B cell (primary cell): ENCODE measurements around the gene AGBL2. TPM values are rescaled to one million over a fixed set of nuclear protein-coding genes. Genes with fewer than 3 reads are reported as not detected.
"Not testable (repeated sequence)": the region's sequence is repeated elsewhere in the genome, so short reads cannot be mapped to it uniquely, and the experiment has no call there.

Experiments used
- ATAC-seq: fragments of 200-7000 bp; cut with Tn5 transposase; one replicate; pipeline ENCODE4 v1.10.0; 2021; ENCODE audit warnings: low read depth, mild to moderate bottlenecking, moderate number of reproducible peaks, moderate library complexity
- CTCF ChIA-PET: fragments of 350-600 bp; sonication (Branson Sonifier 250); formaldehyde crosslinking; loops from one replicate; lab custom pipeline; 2021; ENCODE audit warnings: antibody characterized with exemption, inconsistent platforms; lab: Charles Lee
- POLR2A ChIA-PET: fragments of 350-600 bp; sonication (Branson Sonifier 250); formaldehyde crosslinking; loops from one replicate; lab custom pipeline; 2021; ENCODE audit warnings: antibody characterized with exemption; lab: Charles Lee
- DNase-seq: peaks from one replicate; pipeline ENCODE4 v3.0.0; 2013
- H2AFZ ChIP-seq: 2 replicates; pipeline ENCODE4 v1.6.1; 2012; ENCODE audit warnings: mild to moderate bottlenecking, low read depth, low read length; ENCODE audit not compliant: insufficient read depth, poor library complexity, severe bottlenecking
- H3K27ac ChIP-seq, 2 donors: 1 replicate in 1 of 2; 2 replicates in 1 of 2; pipeline ENCODE4 v1.5.1; 2012 to 2013; ENCODE audit warnings: low read length in 2 of 2, mild to moderate bottlenecking in 2 of 2, moderate library complexity in 1 of 2
- H3K27me3 ChIP-seq, 4 experiments: fragments of 200-600 bp in 1 of 4; sonication (generic) in 1 of 4; replicated peaks in 1 of 4; 1 replicate in 2 of 4; 2 replicates in 2 of 4; pipeline versions ENCODE4 v1.6.1 to v1.7.0; 2013 to 2016; ENCODE audit warnings: low read length in 3 of 4, mild to moderate bottlenecking in 2 of 4, mixed read lengths in 1 of 4, moderate library complexity in 1 of 4; ENCODE audit not compliant: insufficient read depth in 4 of 4, control insufficient read depth in 3 of 4; ENCODE audit errors: control extremely low read depth in 1 of 4
- H3K36me3 ChIP-seq, 2 experiments: replicated peaks in 1 of 2; 1 replicate in 1 of 2; 2 replicates in 1 of 2; pipeline versions ENCODE4 v1.6.1 to v1.7.1; 2013; ENCODE audit warnings: low read length in 1 of 2; ENCODE audit not compliant: insufficient read depth in 2 of 2, control insufficient read depth in 1 of 2; ENCODE audit errors: control extremely low read depth in 1 of 2, extremely low read depth in 1 of 2
- H3K4me1 ChIP-seq, 2 donors: fragments of 200-600 bp in 1 of 2; sonication (generic) in 1 of 2; 1 replicate in 1 of 2; 2 replicates in 1 of 2; pipeline versions ENCODE4 v1.5.1 to v1.6.1; 2013 to 2017; ENCODE audit warnings: low read length in 2 of 2; ENCODE audit not compliant: control insufficient read depth in 2 of 2, insufficient read depth in 2 of 2
- H3K4me2 ChIP-seq: replicated peaks from 2 replicates; pipeline ENCODE3; 2012; ENCODE audit warnings: mild to moderate bottlenecking, low read depth, low read length; ENCODE audit not compliant: poor library complexity, severe bottlenecking
- H3K4me3 ChIP-seq, 5 experiments: fragments of 200-600 bp in 1 of 5; sonication (generic) in 1 of 5; 1 replicate in 3 of 5; 2 replicates in 2 of 5; pipeline versions ENCODE4 v1.5.1 to v1.7.0; 2011 to 2016; ENCODE audit warnings: low read length in 4 of 5, mild to moderate bottlenecking in 4 of 5, low read depth in 2 of 5, control low read depth in 1 of 5, moderate library complexity in 1 of 5; ENCODE audit not compliant: insufficient read depth in 1 of 5; ENCODE audit errors: control extremely low read depth in 1 of 5, extremely low read depth in 1 of 5
- H3K79me2 ChIP-seq: fragments of 200-600 bp; sonication (generic); one replicate; pipeline ENCODE4 v1.6.0; 2016; ENCODE audit warnings: low read length; ENCODE audit not compliant: control insufficient read depth, insufficient read depth
- H3K9ac ChIP-seq: fragments of 200-600 bp; sonication (generic); 2 replicates; pipeline ENCODE4 v1.6.1; 2017; ENCODE audit warnings: mild to moderate bottlenecking, low read length, moderate library complexity
- H3K9me3 ChIP-seq, 3 donors: one replicate each; pipeline versions ENCODE4 v1.6.1 to v1.7.1; 2013; ENCODE audit warnings: low read length in 2 of 3; ENCODE audit not compliant: control insufficient read depth in 2 of 3, insufficient read depth in 1 of 3; ENCODE audit errors: control extremely low read depth in 1 of 3
- H4K20me1 ChIP-seq: 2 replicates; pipeline ENCODE4 v1.6.0; 2012; ENCODE audit warnings: mild to moderate bottlenecking, low read length; ENCODE audit not compliant: insufficient read depth, control insufficient read depth, poor library complexity, severe bottlenecking
- H3K27ac Mint-ChIP-seq: one replicate; pipeline ENCODE4 v1.8.0; 2021; ENCODE audit warnings: mixed read lengths
- H3K27me3 Mint-ChIP-seq: one replicate; pipeline ENCODE4 v1.8.0; 2021; ENCODE audit warnings: mixed read lengths
- H3K4me1 Mint-ChIP-seq: one replicate; pipeline ENCODE4 v1.8.0; 2021; ENCODE audit warnings: mixed read lengths
- H3K4me3 Mint-ChIP-seq: one replicate; pipeline ENCODE4 v1.8.0; 2021; ENCODE audit warnings: mixed read lengths
- H3K9me3 Mint-ChIP-seq: one replicate; pipeline ENCODE4 v1.8.0; 2022; ENCODE audit warnings: mixed read lengths; ENCODE audit not compliant: insufficient read depth
- EZH2 ChIP-seq: IDR thresholded peaks from 2 replicates; pipeline ENCODE4 v1.6.1; 2012; ENCODE audit warnings: borderline replicate concordance, low read depth, mild to moderate bottlenecking, moderate library complexity, low read length; ENCODE audit not compliant: insufficient read depth, poor library complexity, severe bottlenecking
- WGBS: methylation state at CpG from one replicate; pipeline ENCODE4 v1.1.5; 2013; ENCODE audit warnings: missing lambda C conversion rate; ENCODE audit not compliant: insufficient coverage; 5-methylcytosine and 5-hydroxymethylcytosine counted together
- intact Hi-C: fragments of 100-400 bp; cut with micrococcal nuclease; formaldehyde crosslinking; loops from one replicate; pipeline ENCODE4 v1.10.0; 2022
- polyA plus RNA-seq: library from polyadenylated mRNA; depleted of rRNA; stranded (reverse); fragments of >200 nt; gene quantifications from 2 replicates; pipeline ENCODE4 v1.2.3, GENCODE V29; 2012
- total RNA-seq, 2 donors: library from RNA; stranded (reverse); fragments of 120-200 nt in 1 of 2; gene quantifications; 1 replicate in 1 of 2; 2 replicates in 1 of 2; pipeline versions ENCODE4 v1.2.3 to v1.2.4, GENCODE V29; 2013 to 2022
- TF ChIP-seq, protein P1 (sequence below): fragments of 200-600 bp; IDR thresholded peaks from one replicate; pipeline ENCODE4 v1.8.0; 2022; ENCODE audit warnings: antibody characterized with exemption, mild to moderate bottlenecking

Gene AGBL2
- total and polyA plus RNA-seq, 2 donors (not counting 1 experiment from before 2014, with no cell fraction given): 13.6 to 28.6 TPM

DNA sequence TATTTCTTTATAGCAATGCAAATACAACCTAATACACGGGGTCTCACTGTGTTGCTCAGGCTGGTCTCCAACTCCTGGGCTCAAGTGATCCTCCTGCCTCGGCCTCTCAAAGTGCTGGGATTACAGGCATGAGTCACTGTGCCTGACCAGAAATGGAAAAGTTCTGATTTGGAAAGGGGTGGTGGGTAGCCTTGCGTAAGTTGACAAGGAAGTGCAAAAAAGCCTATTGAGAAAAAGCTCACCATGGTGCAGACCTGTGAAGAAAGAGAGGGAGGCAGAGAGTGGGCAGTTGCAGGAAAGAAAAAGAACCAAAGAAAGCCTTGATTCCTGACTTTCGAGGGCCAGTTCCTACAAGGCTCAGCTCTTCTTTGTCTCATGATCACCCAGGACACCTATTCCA, 27.1 kb downstream of the AGBL2 start:
- Histone ChIP-seq H4K20me1 (no peaks in the 10 kb centered on the region), H3K9ac (no peak overlapping the region), H3K4me1 (peaks cover under 1 to 7% of the 10 kb centered on the region in 2 donors), H3K36me3 (no peaks in the 10 kb centered on the region), H3K27ac (no peak overlapping the region), H3K9me3 (no peaks in the 10 kb centered on the region), H3K27me3 (no peaks in the 10 kb centered on the region), H2AFZ (no peak overlapping the region), H3K4me3 (no peak overlapping the region), H3K79me2 (no peaks in the 10 kb centered on the region), H3K4me2 (no peak overlapping the region)
- ATAC-seq (no peak), DNase-seq (no peak)
- intact Hi-C loops: no loop called here
- no peaks in the 10 kb centered on the region for H3K4me1 Mint-ChIP-seq
- no peak overlapping the region for H3K27ac Mint-ChIP-seq
- POLR2A ChIA-PET: no interaction called here
- no peaks in the 10 kb centered on the region for H3K9me3 Mint-ChIP-seq
- H3K27me3 Mint-ChIP-seq: no peaks in the 10 kb centered on the region
- CTCF ChIA-PET: interaction anchor here (0.6 kb wide), 1 partner anchor 161 kb away, joined by 3 read pairs; no protein-coding TSS in a partner anchor
- no peak overlapping the region for H3K4me3 Mint-ChIP-seq
- TF ChIP-seq EZH2: no peak
- TF ChIP-seq, protein P1, sequence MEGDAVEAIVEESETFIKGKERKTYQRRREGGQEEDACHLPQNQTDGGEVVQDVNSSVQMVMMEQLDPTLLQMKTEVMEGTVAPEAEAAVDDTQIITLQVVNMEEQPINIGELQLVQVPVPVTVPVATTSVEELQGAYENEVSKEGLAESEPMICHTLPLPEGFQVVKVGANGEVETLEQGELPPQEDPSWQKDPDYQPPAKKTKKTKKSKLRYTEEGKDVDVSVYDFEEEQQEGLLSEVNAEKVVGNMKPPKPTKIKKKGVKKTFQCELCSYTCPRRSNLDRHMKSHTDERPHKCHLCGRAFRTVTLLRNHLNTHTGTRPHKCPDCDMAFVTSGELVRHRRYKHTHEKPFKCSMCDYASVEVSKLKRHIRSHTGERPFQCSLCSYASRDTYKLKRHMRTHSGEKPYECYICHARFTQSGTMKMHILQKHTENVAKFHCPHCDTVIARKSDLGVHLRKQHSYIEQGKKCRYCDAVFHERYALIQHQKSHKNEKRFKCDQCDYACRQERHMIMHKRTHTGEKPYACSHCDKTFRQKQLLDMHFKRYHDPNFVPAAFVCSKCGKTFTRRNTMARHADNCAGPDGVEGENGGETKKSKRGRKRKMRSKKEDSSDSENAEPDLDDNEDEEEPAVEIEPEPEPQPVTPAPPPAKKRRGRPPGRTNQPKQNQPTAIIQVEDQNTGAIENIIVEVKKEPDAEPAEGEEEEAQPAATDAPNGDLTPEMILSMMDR: no peak
- 100% methylated on average over 1 of the region's 4 CpGs for WGBS

DNA sequence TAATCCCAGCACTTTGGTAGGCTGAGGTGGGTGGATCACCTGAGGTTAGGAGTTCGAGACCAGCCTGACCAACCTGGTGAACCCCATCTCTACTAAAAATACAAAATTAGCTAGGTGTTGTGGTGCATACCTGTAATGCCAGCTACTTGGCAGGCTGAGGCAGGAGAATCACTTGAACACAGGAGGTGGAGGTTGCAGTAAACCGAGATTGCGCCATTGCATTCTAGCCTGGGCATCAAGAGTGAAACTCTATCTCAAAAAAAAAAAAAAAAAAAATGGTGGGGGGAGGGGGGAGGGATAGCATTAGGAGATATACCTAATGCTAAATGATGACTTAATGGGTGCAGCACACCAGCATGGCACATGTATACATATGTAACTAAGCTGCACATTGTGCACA, 28.5 kb downstream of the AGBL2 start:
- WGBS: no CpG with 5 or more reads among the region's 3 CpGs
- H3K4me2 ChIP-seq, H3K9me3 ChIP-seq, H3K27ac Mint-ChIP-seq, ATAC-seq, intact Hi-C loops, POLR2A ChIA-PET, H3K27me3 ChIP-seq, H3K79me2 ChIP-seq, H3K4me3 Mint-ChIP-seq, H3K9ac ChIP-seq, H3K4me3 ChIP-seq, H4K20me1 ChIP-seq, H3K27me3 Mint-ChIP-seq, CTCF ChIA-PET, H3K9me3 Mint-ChIP-seq, H3K4me1 Mint-ChIP-seq, H3K27ac ChIP-seq, DNase-seq, H2AFZ ChIP-seq, H3K36me3 ChIP-seq: not testable (repeated sequence)
- H3K4me1 ChIP-seq: peaks cover 12 to 15% of the 10 kb centered on the region in 2 donors
